Endothelial cell of umbilical vein (primary cell): Measurements from ENCODE around the gene SYCE1.
"Not testable (repeated sequence)": the region's sequence is repeated elsewhere in the genome, so short reads cannot be mapped to it uniquely, and the experiment has no call there.

ENCODE experiments used
- CTCF ChIP-seq, 2 donors: IDR thresholded peaks; 1 replicate in 1 of 2; 2 replicates in 1 of 2; pipeline ENCODE4 v1.5.1; 2011; ENCODE audit warnings: low read length in 2 of 2, mild to moderate bottlenecking in 2 of 2, moderate library complexity in 2 of 2, control low read depth in 1 of 2, inconsistent platforms in 1 of 2, low read depth in 1 of 2; ENCODE audit not compliant: insufficient read depth in 1 of 2; ENCODE audit errors: extremely low read depth in 1 of 2
- EZH2 ChIP-seq: IDR thresholded peaks from 2 replicates; pipeline ENCODE4 v1.6.1; 2012; ENCODE audit warnings: borderline replicate concordance, low read depth, mild to moderate bottlenecking, moderate library complexity, low read length, inconsistent platforms; ENCODE audit not compliant: severe bottlenecking
- FOS ChIP-seq: IDR thresholded peaks from 2 replicates; pipeline ENCODE4 v1.6.1; 2011; ENCODE audit warnings: mild to moderate bottlenecking, low read length, moderate library complexity, borderline replicate concordance; ENCODE audit not compliant: insufficient read depth
- MAX ChIP-seq: IDR thresholded peaks from 2 replicates; pipeline ENCODE4 v1.6.1; 2011; ENCODE audit not compliant: insufficient read depth, insufficient read length
- MYC ChIP-seq: IDR thresholded peaks from one replicate; pipeline ENCODE4 v1.6.1; 2011; ENCODE audit warnings: mild to moderate bottlenecking, low read depth, low read length
- POLR2A ChIP-seq: IDR thresholded peaks from 2 replicates; pipeline ENCODE4 v1.6.1; 2012; ENCODE audit warnings: low read depth, mild to moderate bottlenecking, control low read depth, low read length
- POLR2AphosphoS5 ChIP-seq: IDR thresholded peaks from 2 replicates; pipeline ENCODE4 v1.6.1; 2012; ENCODE audit warnings: low read depth, mild to moderate bottlenecking, control low read depth, low read length, moderate library complexity; ENCODE audit not compliant: insufficient read depth

- TF ChIP-seq CTCF (IDR thresholded peaks at IDR 0.05; ENCODE audit: extremely low read depth in 1 of 2, insufficient read depth in 1 of 2, low read depth in 1 of 2, low read length in 2 of 2); EZH2; POLR2A; POLR2AphosphoS5; FOS; MYC; MAX: not testable (repeated sequence)
These were observed 8.1 kb upstream of the SYCE1 start for GRCh38 chr10:133573460-133573859.
